ENCODE measurements around the gene DYRK1A.

The DYRK1A gene

GRCh38 chr21:37435120-37435519 is 68.5 kb downstream of the DYRK1A start (continued):
- TF ChIP-seq ZNF555 (tag by site-specific recombination; conservative IDR thresholded peaks at IDR 0.05) (no peak), ZNF239 (tag by site-specific recombination; IDR thresholded peaks at IDR 0.05) (no peak), ZBTB17 (tag by site-specific recombination; IDR thresholded peaks at IDR 0.05) (peak; percentile 79), KLF9 (tag by site-specific recombination; IDR thresholded peaks at IDR 0.05; ENCODE audit: low read depth) (no peak), ZNF768 (tag by site-specific recombination; IDR thresholded peaks at IDR 0.05) (no peak), HOXD13 (CRISPR knock-in tag; IDR thresholded peaks at IDR 0.05; ENCODE audit: borderline replicate concordance) (no peak), FEZF1 (tag by site-specific recombination; IDR thresholded peaks at IDR 0.05) (no peak), ZNF510 (tag by site-specific recombination; IDR thresholded peaks at IDR 0.05; ENCODE audit: insufficient replicate concordance) (no peak), MZF1 (tag by site-specific recombination; IDR thresholded peaks at IDR 0.05; ENCODE audit: borderline replicate concordance) (no peak), BCL11B (tag by site-specific recombination; IDR thresholded peaks at IDR 0.05; ENCODE audit: low read depth) (no peak), ZNF610 (tag by site-specific recombination; IDR thresholded peaks at IDR 0.05; ENCODE audit: borderline replicate concordance) (no peak), OSR2 (tag by site-specific recombination; IDR thresholded peaks at IDR 0.05) (peak; percentile 86), ZNF324 (tag by site-specific recombination; IDR thresholded peaks at IDR 0.05) (0 out of 2 replicates have a peak, but pooled peaks have one; percentile 18), ZNF2 (tag by site-specific recombination; IDR thresholded peaks at IDR 0.05) (peak; percentile 34; the same call in 1 of the 2 replicates), ZNF600 (tag by site-specific recombination; IDR thresholded peaks at IDR 0.05) (peak; percentile 99), ZNF585B (tag by site-specific recombination; IDR thresholded peaks at IDR 0.05) (no peak), ZNF624 (tag by site-specific recombination; IDR thresholded peaks at IDR 0.05) (no peak), ZNF140 (tag by site-specific recombination; IDR thresholded peaks at IDR 0.05) (peak; percentile 100), ZNF843 (tag by site-specific recombination; IDR thresholded peaks at IDR 0.05) (no peak), ZNF335 (tag by site-specific recombination; conservative IDR thresholded peaks at IDR 0.05) (no peak), MYNN (tag by site-specific recombination; IDR thresholded peaks at IDR 0.05; ENCODE audit: borderline replicate concordance) (no peak), ZNF747 (tag by site-specific recombination; IDR thresholded peaks at IDR 0.05) (no peak), ZBTB21 (tag by site-specific recombination; IDR thresholded peaks at IDR 0.05) (no peak), ZNF175 (tag by site-specific recombination; IDR thresholded peaks at IDR 0.05) (no peak), ZNF558 (tag by site-specific recombination; IDR thresholded peaks at IDR 0.05) (no peak), ZNF423 (tag by site-specific recombination; IDR thresholded peaks at IDR 0.05) (no peak), TCF7L2 (IDR thresholded peaks at IDR 0.05; ENCODE audit: borderline replicate concordance, low read depth, low read length) (no peak), ZSCAN30 (tag by site-specific recombination; IDR thresholded peaks at IDR 0.05) (no peak), ZNF514 (tag by site-specific recombination; IDR thresholded peaks at IDR 0.05) (no peak), KLF10 (tag by site-specific recombination; IDR thresholded peaks at IDR 0.05) (no peak), ZNF404 (tag by site-specific recombination; IDR thresholded peaks at IDR 0.05) (no peak), ZNF501 (tag by site-specific recombination; IDR thresholded peaks at IDR 0.05) (no peak), ZNF621 (tag by site-specific recombination; IDR thresholded peaks at IDR 0.05) (no peak), ZNF645 (tag by site-specific recombination; IDR thresholded peaks at IDR 0.05) (no peak), ZNF473 (tag by site-specific recombination; IDR thresholded peaks at IDR 0.05) (no peak)
- TF ChIP-seq, protein P1, sequence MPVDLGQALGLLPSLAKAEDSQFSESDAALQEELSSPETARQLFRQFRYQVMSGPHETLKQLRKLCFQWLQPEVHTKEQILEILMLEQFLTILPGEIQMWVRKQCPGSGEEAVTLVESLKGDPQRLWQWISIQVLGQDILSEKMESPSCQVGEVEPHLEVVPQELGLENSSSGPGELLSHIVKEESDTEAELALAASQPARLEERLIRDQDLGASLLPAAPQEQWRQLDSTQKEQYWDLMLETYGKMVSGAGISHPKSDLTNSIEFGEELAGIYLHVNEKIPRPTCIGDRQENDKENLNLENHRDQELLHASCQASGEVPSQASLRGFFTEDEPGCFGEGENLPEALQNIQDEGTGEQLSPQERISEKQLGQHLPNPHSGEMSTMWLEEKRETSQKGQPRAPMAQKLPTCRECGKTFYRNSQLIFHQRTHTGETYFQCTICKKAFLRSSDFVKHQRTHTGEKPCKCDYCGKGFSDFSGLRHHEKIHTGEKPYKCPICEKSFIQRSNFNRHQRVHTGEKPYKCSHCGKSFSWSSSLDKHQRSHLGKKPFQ (tag by site-specific recombination; IDR thresholded peaks at IDR 0.05) = peak; percentile 99
- TF ChIP-seq, protein P2, sequence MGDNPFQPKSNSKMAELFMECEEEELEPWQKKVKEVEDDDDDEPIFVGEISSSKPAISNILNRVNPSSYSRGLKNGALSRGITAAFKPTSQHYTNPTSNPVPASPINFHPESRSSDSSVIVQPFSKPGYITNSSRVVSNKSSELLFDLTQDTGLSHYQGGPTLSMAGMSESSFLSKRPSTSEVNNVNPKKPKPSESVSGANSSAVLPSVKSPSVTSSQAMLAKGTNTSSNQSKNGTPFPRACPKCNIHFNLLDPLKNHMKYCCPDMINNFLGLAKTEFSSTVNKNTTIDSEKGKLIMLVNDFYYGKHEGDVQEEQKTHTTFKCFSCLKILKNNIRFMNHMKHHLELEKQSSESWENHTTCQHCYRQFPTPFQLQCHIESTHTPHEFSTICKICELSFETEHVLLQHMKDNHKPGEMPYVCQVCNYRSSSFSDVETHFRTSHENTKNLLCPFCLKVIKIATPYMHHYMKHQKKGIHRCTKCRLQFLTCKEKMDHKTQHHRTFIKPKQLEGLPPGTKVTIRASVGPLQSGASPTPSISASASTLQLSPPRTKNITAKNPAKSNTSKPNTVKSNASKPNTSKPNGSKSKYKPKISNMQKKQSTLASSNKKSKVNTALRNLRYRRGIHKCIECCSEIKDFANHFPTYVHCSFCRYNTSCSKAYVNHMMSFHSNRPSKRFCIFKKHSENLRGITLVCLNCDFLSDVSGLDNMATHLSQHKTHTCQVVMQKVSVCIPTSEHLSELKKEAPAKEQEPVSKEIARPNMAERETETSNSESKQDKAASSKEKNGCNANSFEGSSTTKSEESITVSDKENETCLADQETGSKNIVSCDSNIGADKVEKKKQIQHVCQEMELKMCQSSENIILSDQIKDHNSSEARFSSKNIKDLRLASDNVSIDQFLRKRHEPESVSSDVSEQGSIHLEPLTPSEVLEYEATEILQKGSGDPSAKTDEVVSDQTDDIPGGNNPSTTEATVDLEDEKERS (tag by site-specific recombination; IDR thresholded peaks at IDR 0.05) = no peak
- TF ChIP-seq, protein P3, sequence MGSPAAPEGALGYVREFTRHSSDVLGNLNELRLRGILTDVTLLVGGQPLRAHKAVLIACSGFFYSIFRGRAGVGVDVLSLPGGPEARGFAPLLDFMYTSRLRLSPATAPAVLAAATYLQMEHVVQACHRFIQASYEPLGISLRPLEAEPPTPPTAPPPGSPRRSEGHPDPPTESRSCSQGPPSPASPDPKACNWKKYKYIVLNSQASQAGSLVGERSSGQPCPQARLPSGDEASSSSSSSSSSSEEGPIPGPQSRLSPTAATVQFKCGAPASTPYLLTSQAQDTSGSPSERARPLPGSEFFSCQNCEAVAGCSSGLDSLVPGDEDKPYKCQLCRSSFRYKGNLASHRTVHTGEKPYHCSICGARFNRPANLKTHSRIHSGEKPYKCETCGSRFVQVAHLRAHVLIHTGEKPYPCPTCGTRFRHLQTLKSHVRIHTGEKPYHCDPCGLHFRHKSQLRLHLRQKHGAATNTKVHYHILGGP (tag by site-specific recombination; IDR thresholded peaks at IDR 0.05) = no peak

All from HEK293 (cell line).